HG02943 (cell line): ENCODE data around the gene ASTN2.
A peak's percentile ranks its signal among the peaks of the same experiment; 100 is the strongest.

Experiments
- ATAC-seq: cut with Tn5 transposase; IDR thresholded peaks from one replicate; pipeline ENCODE4 v1.9.1; 2021; ENCODE audit warnings: mild to moderate bottlenecking, low read depth, moderate library complexity; ENCODE audit not compliant: unreplicated experiment

The ASTN2 gene

DNA sequence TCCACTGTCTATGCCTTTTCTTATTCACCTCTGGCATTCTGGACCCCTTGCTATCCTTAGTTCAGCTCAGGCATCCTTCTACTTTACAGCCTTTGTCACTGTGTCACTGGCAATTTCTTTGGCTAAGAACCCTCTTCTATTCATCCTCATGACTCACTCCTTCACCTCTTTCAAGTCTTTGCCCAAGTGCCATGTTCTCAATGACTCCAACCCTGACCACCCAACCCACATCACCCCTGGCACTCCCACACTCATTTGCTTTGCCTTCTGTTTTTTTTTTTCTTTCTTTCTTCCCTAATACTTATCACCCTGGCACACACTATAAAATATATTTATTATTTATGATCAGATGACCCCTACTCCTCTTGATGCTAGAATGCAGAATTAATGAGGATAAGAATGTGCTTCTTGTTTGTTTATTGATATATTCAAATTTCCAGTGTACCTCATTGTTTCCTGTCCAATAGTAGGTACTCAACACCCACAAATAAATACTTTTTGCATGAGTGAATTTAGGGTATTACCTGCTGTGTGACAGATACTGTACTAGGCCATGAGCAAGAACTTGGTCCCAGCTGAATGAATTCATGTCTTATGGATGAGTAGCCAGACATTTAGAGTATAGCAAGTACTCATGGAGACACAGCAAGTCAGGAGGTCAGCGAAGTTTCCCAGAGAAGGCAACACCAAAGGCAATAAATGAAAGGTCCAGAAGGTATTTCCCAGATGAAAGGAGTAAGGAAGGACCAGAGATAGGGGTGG, 1025.1 kb downstream of the ASTN2 start:
- ATAC-seq, result no peak

DNA sequence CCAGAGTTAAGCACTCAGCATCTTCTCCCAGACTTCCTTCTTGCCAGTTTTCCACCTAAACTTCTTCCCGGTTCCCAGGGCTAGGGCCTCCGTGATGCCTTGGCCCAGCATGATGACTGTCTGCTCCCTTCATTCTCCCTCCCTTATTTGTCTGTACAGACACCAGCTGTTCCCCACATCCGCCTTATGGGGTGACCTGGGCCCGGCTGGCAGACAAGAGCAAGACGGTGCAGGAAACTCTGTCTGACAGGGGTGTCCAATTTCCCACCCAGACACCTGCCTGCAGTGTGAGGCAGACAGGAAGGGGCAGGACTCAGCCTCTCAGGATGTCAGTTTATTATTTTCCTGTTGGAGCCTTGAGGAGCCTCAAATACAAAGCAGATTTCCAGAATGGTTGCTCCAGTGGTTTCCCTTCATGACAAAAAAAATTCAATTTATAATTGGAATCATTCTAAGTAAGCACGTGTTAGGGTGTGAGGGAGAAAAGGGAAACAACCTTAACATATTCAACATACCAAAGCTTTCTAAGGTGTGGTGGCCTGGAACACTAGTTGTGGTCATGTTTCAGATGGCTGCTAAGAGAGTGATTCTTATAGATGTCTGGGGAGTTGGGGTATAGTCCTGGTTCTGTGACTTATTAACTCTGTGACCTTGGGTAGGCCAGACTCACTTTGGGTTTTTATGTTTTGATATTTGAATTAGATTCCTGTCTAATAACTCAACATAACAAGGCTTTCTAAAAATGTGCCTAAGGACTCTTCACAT, 1026.7 kb downstream of the ASTN2 start:
- peak; percentile 53 for ATAC-seq

DNA sequence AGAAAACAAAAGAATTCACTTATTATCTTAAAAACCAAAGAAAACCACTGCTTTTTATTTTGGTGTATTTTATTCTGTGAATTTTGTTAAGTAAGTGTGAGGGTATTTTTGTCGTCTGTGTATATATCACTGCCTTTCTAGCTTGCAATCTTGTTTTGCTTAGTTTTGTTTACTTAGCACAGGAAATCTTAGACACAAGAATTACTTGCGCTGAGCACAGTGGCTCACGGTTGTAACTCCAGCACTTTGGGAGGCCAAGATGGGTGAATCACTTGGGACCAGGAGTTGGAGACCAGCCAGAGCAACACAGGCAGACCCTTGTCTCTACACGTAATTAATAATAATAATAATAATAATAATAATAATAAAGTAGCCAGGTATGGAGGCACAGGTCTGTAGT, 1030.9 kb downstream of the ASTN2 start:
- ATAC-seq, result no peak

DNA sequence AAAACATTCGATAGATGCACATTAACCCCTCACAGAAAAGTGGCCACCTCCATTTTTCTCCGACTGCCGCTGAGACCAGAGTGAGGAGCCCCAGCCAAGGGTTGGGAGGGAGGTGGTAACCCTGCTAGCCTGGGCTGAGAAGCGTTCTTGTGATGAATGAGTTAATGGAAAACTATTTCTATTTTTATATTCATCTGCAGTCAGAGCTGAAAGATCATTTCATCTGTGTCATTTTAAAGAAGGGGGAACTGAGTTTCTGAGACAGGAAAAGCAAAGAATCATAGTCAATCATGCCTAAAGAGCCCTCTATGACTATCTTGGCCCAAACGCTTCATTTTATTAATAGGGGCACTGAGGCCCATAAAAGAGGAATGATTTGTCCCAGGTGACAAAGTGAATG, 1031.7 kb downstream of the ASTN2 start:
- ATAC-seq, result no peak

DNA sequence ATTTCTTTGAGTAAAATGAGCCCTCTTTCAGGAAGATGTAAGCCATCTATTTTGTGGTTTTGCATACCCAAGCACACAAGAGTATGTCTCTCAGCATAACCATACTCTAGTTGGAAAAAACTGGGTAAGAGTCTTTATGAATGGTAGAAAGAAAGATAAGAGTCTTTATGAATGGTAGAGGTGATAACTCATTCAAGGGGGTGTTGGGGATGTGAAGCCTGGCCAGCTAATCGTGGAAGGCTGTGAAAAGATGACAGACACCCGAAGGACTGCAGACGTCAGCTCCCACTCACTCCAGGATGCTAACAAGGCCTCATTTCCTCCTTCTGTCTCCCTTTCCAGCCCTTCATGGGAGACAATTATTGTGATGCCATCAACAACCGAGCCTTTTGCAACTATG, 1032.8 kb downstream of the ASTN2 start:
- ATAC-seq, result no peak

DNA sequence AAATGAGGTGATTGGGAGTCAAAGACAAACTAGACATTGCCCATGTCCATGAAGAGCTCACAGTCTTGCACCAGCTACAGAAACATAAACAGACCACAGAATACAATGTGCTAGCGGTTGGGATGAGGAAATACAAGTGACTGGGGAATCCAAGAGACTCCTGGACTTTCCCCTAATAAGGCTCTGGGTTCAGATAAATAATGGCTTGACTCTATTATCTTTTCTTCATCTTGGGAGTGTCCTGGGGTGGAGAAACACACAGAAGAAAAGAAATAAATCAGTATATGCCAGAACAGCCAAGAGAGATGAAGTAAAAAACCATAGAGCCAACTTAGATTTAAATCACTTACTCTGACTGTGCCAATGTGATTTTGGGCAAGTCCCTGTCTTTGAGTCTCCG, 1033.5 kb downstream of the ASTN2 start:
- no peak for ATAC-seq

DNA sequence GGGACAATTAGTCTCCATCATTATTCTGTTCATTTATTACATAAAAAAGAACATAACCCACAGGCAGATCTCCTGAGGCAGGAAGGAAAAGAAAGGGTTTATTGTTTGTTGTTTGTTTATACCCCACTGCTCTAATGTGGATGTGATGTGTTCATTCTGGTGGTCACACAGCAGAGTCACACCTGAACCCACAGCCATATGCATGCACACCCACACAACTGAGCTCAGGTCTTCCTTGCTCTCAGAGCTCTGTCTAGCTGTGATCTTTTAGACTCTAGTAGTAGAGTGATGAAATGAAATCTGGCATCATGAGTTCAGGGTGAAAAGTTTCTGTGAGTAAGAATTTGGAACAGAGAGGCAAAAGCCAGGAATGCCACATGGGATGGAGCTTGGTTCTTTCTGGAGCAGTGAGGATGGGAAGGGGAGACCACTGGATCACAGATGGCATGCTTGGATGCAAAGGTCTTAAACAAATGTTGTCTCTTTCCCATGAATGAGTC, 1034.3 kb downstream of the ASTN2 start:
- ATAC-seq, result no peak

DNA sequence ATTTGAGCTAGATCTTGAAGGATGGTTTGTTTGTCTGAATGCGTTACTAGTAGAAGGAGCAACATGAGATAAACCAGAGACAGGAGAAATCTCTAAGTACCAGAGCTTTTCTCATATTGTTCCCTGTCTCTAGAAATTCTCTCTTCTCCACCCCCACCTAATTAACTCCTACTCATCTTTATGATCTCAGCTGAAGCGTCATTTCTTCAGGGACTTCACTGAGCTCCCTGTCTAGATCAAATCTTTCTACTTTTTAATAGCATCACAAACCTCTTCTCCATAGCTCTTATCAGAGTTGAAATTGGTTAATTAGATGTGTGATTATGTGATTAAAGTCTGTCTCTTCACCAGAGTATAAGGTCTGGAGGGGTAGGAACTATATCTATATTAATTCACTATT, 1035.0 kb downstream of the ASTN2 start:
- ATAC-seq, result no peak

DNA sequence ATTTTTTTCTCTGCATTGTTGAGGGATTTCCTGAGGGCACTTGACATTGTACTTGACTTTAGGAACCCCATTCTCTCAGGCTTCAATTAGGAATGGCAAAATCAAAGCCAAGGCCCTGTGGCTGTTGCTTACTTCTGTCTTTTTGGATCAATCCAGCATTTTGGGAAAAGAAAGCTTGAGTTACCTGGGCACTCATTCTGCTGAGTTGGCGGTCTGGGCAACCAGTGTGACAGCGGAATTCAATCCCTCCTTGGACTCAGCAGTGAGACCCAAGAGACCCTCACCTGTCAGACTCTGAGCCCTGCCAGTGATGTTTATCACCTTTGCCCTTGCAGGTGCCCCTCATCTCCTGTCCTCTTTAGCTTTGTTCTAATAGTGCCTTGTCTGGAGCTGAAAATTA, 1036.0 kb downstream of the ASTN2 start:
- no peak for ATAC-seq

DNA sequence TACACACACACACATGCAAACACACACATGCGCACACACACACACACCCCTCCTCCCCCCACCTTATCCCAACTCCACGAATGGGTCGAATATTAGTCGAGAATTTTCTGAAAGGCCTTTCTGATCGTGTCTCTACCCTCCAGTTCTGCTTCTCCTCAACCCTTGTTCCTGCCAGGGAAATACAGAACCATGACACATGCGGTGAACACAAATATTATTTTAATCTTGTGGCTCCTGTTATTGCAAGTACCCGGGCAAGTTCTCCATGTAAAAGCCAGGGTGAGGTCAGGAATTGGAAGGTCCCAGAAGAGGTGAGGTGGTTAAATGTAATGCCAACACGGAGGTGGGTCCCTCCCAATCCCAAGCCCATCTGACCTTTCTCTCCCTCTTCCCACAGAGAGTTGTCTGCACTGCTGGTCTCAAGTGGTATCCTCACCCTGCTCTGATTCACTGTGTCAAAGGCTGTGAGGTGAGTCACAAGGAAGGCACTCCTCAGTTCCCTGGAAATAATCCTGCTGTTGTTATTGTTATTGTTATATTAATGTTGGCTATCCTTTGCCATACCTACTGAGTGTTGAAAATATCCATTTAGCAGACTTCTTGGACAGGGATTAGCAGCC, 1037.6 kb downstream of the ASTN2 start:
- ATAC-seq, result no peak
